ENCODE measurements around the gene RAB36.

DNA sequence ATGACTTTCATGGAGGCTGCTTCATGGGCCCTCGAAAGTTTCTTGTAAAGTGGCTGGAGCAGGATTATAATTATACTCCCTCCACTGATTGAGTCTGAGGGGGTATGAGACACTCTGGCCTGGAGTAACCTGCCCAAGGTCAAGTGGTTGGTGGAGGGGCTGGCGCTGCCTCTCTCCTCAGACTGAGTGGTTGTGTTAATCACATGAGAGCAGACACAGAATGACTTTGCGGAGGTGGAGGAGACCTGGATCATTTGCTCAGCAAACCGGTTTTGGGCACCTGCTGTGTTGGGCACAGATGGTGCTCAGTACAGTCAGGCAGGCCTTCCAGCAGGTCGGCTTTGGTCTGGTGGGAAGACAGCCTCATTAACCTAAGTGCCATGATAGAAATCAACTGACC is 46.9 kb downstream of the RAB36 start:
- TF ChIP-seq, protein P1, sequence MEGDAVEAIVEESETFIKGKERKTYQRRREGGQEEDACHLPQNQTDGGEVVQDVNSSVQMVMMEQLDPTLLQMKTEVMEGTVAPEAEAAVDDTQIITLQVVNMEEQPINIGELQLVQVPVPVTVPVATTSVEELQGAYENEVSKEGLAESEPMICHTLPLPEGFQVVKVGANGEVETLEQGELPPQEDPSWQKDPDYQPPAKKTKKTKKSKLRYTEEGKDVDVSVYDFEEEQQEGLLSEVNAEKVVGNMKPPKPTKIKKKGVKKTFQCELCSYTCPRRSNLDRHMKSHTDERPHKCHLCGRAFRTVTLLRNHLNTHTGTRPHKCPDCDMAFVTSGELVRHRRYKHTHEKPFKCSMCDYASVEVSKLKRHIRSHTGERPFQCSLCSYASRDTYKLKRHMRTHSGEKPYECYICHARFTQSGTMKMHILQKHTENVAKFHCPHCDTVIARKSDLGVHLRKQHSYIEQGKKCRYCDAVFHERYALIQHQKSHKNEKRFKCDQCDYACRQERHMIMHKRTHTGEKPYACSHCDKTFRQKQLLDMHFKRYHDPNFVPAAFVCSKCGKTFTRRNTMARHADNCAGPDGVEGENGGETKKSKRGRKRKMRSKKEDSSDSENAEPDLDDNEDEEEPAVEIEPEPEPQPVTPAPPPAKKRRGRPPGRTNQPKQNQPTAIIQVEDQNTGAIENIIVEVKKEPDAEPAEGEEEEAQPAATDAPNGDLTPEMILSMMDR (IDR thresholded peaks at IDR 0.05; ENCODE audit: low read depth, low read length): no peak
- TF ChIP-seq POLR2A (IDR thresholded peaks at IDR 0.05; ENCODE audit: extremely low read depth, insufficient read length) (no peak), MYC (IDR thresholded peaks at IDR 0.05; ENCODE audit: low read depth, low read length) (no peak)
